GM21825 (cell line): Measurements from ENCODE around the gene PLXNB1.

Source experiments
- ATAC-seq: cut with Tn5 transposase; IDR thresholded peaks from one replicate; pipeline ENCODE4 v1.9.1; 2021; ENCODE audit warnings: mild to moderate bottlenecking, moderate library complexity; ENCODE audit not compliant: unreplicated experiment

The PLXNB1 gene

DNA sequence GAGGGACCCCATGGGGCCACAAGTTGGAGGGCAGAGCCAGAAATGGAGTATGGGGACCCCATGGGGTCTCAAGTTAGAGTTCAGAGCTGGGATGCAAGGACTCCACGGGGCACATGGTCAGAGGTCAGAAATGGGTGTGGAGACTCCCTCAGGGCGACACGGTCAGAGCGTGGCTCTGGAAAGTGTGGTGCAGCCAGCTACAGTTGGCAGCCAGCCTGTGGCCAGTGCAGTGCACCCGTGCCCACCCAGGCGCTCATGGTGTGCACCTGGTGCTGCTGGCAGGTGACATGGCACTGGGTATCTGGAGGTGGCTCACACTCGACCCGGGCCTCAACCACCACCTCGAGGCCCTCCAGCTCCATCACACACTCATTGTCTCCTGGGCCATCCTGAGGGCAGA lies 11.2 kb downstream of the PLXNB1 start:
- ATAC-seq, result no peak

DNA sequence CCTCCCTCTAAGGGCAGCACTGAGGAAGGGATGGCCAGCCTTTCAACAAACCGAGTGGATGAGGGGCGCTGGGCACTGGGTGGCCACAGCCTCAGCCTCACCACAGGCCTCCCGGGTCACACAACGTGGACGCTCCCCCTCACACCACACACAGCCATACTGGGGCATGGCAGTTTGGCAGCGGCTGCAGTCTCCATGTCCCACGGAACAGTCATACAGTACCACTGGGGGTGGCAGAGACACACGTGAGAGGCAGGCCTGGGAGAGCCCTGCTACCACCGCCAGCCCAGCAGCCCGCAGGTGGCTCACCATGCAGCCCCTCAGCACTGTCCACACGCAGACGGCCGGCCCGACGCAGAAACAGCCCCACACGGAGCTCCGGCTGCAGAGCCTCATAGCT lies 11.7 kb downstream of the PLXNB1 start:
- no peak for ATAC-seq

DNA sequence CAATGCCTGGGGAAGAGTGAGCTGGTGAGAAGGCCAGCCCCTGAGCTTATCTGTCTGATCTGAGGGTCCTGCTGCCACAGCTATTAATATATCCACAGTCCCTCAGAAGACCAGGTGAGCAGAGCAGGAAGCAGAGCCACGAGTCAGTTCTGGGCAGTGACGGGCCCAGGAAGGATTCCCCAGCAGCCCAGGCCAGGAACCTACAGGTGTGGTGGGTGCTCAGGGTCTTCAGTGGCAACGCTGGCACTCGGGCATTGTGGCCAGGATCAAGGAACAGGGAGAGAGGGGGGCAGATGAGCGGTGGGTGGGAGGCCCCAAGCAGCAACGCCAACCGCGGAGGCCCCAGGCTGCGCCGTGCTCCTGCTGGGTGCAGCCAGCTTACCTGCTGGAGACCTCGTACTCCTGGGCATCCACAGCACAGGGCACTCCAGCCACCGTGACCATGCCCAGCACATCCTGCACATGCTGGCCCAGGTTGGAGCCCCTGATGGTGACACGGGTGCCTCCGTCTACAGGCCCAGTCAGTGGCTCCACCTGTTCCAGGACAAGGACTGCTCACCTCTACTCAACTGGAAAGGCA lies 12.3 kb downstream of the PLXNB1 start:
- ATAC-seq, result no peak

DNA sequence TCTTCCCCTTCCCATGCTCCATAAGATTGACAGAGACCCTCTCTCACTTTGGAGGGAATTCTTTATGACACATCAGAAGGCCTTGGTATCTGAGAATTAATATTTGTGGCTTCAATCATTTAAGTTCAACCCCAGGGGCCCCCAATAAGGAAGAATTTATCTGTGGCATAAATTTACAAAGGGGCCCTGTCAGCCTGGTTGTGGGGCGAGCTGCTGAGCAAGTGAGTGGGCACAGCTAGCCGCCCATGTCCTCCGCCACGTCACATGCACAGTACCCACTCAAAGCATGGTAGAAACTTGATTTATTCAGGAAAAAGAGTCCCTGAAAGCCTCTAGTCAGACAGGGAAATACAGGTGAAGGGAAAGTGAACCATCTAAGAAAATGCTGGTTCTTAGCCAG lies 13.3 kb downstream of the PLXNB1 start:
- no peak for ATAC-seq

DNA sequence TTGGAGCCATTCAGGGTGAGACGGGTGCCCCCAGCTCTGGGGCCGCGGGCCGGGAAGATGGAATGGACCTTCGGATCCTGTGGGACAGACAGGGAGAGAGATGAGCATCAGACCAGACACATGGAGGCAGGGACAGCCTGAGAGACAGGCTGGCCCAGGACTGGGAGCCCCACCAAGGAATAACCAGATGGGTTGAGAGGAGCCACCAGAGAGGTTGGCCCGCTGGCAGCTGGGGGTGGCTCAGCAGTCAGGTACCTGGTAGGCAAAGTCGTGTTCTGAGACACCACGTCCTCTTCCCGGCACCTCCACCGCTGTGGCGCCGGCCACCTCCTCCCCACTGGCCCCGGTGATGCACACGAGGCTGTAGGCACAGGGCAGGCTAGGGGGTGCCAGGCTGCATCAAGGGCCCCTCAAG lies 13.8 kb downstream of the PLXNB1 start:
- ATAC-seq, result no peak

DNA sequence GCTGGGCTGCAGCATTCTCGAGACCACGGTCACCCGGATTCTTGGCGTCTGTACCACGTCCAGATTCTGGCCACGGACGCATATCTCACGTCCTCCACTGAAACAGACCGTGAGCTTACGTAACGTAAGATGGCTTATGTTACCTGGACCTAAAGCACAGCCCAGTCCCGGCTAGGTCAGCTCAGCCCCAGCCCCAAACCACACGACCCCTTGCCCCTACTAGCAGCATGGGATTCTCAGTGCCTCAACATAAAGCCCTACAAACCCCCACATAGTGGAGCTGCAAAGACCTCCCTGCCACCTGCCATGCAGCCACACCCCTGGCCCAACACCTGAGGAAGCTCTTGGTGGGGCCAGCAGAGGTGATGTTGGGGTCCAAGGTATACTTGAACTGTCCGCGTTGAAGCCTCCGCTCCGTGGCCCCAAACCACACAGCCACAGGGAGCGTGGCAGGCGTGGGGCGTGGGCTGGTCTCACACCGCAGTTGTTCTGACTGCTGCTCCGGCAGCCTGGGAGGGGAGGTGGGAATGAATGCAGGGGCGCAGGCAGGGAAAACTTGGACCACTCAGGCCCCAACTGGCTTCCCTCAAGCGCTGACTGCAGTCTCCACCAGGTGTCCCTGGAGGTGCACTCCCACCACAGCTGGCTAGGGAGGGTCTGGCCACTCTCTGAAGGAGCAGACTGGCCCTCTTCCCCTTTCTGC lies 14.5 kb downstream of the PLXNB1 start:
- ATAC-seq, result no peak

DNA sequence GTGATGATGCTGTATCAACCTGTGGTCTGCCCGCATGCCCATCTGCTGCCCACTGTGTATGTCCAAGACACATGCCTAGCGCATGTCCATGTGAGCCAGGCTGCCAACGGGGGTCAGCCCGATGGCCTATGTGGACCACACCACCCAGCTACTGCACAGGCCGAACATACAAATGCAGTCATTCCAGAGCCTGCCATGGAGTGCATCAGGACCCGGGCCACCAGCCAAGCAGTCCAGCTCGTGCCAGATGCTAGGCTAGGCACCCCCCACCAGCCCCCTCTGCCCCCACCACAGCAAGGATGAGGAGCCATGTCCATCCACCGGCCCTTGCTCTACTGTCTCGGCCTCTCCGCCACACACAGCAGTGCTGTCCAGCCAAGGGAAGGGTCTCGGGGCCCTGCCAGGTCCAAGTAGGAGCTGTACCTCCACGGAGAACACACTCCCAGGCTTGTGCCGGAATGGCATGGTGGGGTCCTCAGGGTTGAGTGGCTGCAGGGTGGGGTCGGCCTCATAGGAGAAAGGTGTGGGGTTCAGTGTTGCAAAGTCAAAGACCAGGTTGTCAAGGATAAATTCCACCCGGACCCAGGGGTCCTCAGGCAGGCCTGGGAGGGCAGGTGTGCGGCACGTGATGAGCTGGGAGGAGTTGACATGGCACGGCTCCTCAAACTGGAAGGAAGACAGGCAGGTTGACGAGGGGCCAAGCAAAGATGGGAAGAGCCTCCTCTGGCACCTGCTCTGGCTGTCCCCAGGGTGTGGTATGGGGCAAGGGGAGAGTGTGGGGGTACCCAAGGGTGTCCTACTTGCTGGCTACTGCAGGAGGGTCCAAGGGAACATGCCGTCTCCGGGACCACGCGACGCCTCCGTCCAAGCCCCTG lies 15.3 kb downstream of the PLXNB1 start:
- ATAC-seq, result no peak

DNA sequence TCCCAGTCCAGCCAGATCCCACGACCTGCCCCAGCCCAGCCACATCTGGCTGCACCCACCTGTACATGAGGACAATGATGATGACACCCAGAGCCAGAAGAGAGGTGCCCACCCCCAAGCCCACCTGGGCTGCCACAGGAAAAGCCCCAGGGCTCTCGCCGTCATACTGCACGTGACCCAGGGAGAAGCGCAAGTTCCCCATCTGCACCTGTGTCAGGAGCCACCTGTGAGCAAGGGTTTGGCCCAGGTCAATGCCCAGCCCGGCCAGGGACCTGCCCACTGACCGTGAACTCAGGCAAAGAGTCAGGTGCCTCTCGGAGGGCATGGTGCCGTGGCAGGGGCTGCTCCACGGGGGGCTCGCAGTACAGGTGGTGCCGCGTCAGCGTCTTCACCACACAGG lies 16.3 kb downstream of the PLXNB1 start:
- ATAC-seq, result no peak

DNA sequence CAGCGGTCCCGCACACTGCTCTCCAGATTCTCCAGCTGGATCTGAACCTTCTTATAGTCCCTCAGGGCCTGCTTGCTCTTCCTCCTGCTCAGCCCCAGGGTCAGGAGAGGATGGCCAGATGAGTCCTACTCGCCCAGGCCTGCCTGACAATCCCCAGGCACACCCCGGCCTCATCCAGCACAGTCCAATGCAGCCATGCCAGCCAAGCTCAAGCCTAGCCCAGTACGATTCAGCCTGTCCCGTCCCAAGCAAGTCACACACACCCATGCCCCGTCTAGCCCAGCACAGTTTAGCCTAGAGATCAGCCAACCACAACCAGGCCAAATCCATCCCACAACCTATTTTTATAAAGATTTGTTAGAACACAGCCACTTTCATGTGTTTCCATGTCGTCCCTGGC lies 16.8 kb downstream of the PLXNB1 start:
- ATAC-seq, result no peak

DNA sequence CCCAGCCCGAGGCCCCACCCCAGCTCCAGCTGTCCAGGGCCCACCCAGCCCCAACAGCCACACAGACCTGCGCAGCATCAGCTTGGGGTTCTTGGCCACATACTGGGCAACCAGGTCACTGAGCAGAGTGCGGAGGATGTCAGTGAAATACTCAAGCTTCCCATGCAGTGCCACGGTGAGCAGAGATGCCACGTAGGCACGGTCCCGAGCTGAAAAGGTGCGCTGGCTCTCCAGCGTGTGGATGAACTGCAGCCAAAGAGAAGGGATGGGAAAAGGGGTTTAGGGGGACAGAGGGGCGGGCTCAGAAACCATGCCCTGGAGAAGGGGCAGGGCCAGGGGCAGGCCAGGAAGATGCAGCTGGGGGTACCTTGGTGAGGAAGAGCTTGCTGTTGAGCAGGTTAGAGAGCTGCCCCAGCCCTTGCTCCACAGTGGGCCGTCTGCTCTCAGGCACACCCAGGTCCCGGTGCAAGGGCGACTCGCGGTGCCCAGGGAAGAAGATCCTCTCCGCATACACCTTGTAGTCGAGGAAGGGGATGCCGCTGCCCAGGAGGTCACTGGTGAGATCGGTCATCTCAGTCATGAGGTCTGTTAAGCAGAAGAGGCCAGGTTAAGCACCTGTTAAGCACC lies 17.4 kb downstream of the PLXNB1 start:
- no peak for ATAC-seq

DNA sequence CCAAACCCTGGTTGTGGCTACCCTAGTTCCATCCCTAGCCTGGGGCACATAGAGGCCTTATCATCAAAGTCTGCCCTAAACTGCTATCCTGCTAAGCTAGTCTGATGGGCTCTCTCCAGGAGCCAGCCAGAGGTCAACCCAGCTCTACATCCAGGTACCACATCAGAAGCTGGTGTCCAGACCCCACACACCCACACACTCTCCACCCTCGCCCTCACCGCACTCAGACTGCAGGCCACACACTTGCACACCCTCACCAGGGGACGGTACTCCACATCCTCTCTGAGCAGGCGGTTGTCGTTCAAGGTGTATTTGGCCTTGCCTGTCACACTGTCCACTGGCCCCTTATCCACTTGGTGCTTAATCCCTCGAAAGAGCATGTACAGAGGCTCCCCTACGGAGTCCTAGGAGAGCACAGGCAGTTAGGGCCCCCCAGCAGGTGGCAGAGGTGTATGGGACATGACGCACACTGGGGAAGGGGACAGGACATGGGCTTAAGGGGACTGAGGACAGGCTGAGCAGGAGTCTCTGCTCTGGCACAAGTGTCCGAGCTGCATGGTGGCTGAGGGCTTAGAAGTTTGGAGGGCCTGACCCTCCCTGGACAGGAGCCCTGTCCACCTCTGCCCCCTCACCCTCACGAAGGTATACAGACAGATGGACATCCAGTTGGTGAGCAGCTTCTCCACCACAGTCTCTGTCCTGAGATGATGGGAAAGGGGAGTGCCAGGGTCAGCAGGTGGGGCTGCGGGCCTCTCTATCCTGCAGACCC lies 18.1 kb downstream of the PLXNB1 start:
- no peak for ATAC-seq

DNA sequence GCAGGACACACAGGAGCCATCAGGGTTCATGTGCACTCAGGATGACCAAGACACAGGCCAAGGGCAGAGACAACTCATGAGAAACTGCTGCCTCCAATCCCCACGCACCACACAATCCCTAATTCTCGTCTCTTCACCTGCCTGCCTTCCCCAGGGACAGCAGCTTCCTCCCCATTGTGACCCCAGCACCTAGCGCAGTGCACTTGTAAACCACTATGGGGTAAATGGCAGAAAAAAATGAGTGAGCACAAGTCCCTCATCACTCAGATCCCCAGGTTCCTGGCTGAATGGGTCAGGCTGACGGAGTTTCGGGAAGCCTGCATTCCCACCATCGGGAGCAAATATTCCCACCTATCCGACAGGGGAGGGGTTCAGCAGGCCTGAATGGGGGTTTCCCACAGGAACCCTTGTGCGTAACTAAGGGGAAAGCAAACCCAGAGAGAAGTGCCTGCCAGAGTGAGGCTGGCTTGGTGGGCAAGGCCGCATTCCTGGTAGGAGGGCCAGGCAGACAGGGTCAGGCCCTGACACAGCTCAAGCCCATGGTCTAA lies 18.8 kb downstream of the PLXNB1 start:
- ATAC-seq, result no peak

DNA sequence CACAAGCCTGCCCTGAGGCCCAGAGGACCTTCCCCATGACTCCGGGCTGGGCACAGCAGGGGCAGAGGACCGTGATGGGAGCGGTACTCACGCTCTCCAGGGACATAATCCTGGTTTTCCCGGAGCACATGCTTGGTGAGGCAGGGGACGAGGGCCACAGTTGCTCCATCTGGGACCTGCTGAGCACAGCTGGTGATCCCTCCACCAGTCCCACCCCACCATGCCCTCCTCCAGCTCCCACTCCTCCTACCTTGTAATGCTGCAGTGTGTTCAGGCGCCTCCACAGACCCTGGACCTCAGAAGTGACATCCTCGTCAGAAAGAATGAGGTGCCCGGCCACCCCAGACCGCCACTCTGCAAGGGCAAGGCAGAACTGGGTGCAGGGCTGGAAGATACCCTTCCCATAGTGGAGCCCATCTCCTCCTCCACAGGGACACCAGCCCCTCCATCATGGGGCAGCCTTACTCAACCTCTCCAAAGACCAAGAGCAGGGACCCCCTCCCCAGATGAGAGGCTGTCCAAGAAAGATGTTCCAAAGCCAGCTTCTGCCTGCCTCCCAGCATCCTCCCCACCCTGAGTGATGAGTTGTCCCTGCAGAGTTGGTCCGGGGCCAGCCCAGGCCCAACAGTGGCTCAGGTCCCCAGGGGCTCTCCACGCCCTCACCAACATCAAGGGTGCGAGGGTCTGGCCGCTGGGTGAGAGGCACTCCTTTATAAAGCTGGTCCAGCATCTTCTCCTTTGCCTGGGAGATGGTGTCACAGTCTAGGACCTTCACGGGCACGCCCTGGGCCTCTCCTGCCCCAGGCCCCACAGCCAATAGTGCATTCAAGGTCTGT lies 19.5 kb downstream of the PLXNB1 start:
- ATAC-seq, result no peak

DNA sequence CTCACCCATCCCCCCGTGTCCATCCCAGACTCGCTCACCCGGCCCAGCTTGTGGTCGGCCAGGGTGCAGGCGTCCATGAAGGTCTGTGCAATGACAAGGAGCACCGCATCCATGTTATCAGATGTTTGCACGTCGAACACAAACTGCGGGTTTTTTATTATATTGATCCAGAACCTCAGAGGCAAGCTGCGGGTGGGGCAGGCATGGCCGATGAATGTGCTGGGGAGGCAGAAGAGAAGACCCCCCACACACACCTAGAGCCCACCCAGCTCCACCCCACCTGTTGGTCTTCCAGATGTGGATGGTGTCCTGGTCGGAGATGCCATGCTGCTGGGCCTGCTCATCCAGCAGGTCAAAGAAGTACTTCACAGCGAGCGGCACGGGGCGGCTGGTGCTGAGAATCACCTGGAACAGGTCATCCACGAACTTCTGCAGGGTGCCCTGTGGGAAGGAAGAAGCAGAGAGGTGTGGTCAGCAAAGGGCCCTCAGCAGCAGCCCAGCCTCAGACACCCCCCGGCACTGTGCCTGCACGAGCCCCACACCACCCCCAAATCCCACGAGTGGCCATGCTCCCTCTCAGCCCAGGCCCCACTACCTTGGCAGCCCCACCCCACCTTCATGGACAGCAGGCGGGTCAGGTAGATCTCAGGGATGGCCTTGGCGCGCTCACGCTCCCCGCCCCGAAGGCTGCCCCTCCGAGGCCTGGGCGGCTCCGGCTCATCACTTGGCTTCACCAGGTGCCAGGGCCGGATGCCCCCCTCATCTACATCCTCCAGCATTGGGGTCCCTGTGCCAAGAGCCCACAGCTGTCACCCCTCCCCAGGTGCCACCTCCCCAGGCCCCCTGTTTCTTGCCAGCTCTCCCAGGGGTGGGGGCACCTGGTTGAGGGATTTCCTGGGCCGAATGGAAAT lies 20.3 kb downstream of the PLXNB1 start:
- no peak for ATAC-seq

DNA sequence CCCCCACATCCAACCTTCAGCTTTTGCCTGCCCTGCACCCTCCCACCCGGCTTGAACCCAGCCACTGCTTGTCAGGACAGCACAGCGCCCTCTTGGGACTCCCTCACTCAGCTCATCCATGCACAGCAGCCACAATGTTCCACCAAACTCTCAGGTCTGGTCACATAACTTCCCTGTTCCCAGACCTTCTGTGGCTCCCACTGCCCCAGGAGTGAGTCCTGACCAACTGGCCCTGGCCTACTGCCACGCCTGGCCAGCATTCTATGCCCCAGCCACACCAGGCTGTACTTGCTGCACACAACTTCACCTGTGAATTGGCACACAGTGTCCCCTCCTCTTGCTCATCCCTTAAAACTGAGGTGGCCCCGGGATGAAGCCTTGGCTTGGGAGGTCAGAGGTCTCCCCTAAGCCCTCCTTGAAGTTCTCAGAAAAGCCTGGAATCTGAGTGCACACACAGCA lies 21.0 kb downstream of the PLXNB1 start:
- no peak for ATAC-seq

DNA sequence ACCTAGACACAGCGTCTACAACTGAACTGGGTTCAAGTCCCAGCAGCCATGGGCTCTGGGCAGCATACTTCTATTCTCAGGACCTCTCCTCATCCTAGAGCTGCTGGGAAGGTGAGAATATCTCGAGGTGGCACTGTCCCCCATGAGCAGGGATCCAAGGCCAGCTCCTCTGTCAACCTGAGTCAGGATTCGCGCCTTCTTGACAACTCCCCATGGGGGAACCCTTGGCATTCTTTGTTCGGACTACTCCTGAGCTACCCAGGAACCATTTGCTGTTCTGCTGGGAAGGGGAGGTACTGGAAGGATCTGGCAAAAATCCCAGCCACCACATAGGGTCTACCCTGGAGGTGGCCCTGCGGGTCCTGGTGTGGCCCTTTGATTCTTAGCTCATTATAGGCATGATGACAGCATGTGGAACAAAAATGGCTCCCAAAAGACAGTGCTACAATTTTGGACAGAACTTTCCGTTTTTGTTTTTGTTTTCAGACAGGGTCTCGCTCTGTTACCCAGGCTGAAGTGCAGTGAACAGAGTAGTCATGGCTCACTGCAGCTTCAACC lies 22.3 kb downstream of the PLXNB1 start:
- no peak for ATAC-seq

DNA sequence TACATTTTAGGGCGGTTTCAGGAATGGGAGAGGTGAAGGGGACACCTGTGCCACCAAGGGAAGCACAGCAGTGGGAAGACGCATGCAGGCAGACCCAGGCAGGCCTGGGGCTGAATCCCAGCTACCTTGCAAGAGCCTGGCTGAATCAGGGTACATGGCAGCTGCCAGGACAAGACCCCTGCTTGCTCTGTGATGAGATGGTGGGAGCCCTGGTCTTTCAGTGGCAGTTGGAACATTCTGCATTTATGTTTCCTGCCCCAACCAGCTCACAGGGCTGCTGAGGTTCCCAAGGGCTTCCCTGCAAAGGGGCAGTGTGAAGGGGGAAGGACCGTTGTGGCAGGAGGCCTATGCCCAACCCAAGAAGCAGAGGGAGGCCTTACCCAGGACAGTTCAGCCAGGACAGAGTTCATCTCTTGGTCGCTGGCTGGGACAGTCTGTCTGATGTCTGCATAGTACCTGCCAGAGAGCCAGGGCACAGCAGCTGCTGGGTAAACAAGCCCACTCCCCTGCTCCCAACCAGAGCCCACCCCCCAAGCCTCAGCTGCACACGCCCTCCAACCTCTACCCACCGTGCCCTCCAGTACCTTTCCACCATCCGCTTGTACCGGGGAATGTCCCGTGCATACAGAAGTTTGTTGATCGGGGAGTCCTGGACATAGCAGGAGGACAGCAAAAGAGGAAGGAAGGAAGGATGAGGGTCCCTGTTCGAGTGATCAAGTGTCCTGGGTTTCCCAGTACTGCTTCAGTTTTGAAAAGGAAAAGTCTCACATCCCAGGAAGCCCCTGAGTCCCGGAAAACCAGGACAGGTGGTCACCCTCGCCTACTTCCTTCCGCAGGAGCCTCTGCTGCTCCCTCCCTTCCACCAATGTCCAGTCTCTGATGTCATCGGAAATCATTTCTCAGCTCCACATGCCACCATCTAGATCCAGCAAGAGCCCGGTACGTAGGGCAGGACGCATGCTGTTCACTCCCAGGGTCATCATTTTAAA lies 23.1 kb downstream of the PLXNB1 start:
- ATAC-seq, result no peak
